GM19193 (cell line): ENCODE measurements around the gene HMCN2.

ENCODE experiments used
- POLR2A ChIP-seq: IDR thresholded peaks from 4 replicates; pipeline ENCODE4 v1.6.1; 2011; ENCODE audit not compliant: insufficient read depth, insufficient read length; ENCODE audit errors: extremely low read depth

The HMCN2 gene

GRCh38 chr9:130234340-130235260, 31.0 kb upstream of the HMCN2 start:
- TF ChIP-seq POLR2A = no peak

DNA sequence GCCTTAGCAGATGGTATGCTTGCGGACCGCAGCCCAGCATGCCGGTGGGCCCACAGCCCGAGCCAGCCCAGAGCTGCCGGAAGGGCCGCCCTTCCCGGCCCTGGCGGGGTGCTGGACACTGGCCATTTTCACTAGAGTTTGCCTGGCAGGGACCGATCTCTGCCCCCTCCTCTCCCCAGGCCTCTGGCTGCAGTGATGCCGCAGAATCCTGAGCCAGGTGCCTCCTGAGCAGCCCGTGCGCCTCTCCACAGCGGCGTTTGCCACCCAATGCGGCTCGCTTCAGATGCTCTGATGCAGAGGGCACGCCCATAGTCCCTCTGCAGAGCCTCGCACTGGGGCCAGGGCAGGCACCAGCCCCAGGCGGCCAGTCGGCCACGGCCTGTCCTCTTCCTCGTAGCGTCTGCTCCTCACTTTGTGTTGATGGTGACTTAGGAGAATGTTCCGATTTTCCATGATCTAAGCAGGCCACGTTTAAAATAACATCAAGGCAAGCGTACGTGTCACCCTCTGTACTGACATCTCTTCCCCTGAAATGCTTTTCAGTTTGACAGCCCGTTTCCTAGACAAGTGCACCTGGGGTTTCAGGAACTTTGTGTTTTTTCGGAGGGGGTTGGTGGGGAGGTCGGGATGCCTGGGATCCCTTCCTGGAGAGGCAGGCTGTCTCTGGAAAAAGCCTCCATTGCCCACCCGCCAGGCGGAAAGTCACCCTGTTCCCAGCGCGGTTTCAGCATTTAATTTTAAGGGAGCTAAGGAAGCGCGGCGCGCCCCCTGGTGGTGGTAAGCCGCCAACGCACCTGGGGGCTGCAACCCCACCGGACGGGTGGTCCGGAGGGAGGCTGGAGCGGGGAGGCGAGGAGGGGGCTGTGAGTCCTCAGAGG, 29.8 kb upstream of the HMCN2 start:
- TF ChIP-seq POLR2A = no peak

GRCh38 chr9:130236436-130236985, 29.0 kb upstream of the HMCN2 start:
- TF ChIP-seq POLR2A = no peak

DNA sequence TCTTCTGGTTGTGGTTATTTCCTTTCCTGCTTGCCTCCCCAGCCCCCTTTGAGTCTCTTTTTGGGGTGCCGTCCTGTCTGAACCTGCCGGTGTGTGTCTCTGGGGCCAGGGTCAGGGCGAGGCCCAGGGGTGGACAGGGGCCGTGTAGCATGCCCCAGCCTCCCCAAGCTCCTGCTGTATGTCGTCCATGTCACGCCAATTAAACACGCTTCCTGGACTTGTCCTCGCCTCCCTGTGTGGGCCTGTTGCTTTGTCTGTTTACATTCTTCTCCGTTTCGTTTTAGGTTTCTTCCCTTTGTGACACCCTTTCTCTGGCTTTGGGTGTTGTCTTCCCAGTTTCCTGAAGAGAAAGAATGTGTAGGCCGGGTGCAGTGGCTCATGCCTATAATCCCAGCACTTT, 28.5 kb upstream of the HMCN2 start:
- TF ChIP-seq POLR2A = no peak

- no peak for TF ChIP-seq POLR2A
Measured at GRCh38 chr9:130237763-130238524, 27.6 kb upstream of the HMCN2 start.

DNA sequence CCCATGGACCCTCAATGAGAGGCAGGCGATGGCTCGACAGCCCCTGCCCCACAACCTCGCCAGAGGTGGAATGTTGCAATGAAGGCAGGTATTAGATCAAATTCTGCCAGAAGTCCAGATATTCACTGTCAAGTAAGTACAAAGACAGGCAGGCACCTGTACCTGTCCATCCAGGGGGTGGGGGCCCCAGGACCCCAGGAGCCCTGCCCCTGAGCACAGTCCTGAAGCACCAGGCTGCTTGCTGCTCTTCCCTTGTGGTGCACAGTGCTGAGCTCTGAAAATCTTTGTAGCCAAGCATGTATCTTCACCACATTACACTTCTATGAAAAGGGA, 26.2 kb upstream of the HMCN2 start:
- TF ChIP-seq POLR2A = no peak

DNA sequence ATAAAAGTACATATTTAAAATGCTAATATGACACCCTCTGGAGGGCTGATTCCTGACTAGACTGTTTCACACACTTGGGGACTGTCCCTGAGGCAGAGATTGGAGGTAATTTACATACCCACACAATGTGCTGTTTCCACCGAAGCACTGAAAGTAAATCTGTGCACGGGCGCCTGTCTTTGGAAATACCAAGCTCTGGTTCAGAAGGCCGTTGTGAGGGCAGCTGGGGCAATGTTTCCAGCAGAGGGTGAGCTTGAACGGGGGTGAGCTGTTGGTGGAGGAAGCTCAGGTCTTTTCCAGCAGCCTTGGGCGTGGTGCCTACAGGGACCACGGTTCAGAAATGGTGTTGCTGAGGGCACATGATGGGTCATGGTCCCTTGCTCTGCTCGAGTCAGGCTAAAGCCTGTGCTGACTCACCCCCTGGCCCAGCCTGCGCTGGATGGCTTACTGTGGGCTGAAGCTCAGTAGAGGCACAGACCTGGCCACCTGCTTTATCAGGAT, 25.8 kb upstream of the HMCN2 start:
- no peak for TF ChIP-seq POLR2A

GRCh38 chr9:130240410-130241197, 25.0 kb upstream of the HMCN2 start:
- TF ChIP-seq POLR2A = no peak

GRCh38 chr9:130241198-130241535, 24.4 kb upstream of the HMCN2 start:
- TF ChIP-seq POLR2A = no peak

- TF ChIP-seq POLR2A = no peak
Measured at GRCh38 chr9:130242270-130243014, 23.1 kb upstream of the HMCN2 start.

DNA sequence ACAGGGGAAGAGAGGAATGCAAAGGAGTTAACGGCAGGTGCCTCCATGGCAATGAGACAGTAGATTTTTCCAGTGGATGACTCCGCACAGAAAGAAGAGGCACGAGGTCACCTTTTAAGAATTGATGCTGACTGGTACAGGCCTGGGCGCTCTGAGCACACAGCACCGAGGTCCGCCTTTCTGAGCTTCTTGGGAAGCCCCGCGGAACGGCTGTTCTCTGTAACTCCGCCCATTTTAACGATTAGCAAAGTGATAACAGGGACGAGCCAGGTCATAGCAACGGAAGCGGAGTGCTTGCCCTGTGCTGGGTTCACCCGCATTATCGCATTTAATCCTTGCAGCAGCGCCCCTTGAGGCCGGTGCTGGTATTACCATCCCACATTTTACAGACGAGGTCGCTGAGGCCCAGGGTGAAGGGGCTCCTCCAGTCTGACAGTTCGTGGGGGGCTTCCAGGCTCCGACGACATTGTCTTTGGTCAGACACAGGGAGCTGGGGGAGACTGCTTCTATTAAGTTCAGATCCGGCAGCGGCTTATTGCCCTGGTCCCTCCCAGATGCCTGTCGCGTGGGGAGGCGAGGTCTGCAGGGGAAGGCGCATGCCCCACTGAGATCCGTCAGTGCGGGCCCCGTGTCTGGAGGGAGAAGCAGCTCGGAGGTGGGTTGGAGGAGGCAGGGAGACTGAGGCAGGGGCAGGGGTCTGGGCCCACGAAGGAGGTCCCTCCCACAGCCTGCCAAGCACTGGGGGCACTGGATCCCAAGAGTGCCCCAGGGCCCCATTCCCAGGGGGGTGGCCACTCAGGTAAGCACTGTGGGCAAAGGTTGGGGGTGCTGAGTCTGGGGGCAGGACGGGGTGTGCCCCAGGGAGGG, 22.3 kb upstream of the HMCN2 start:
- no peak for TF ChIP-seq POLR2A

- TF ChIP-seq POLR2A = no peak
Measured at GRCh38 chr9:130243882-130244170, 21.7 kb upstream of the HMCN2 start.
